OCI-M1 (cell line): Measurements from ENCODE around the gene TRIM2.

Experiments
- DNase-seq: peaks from one replicate; lab custom pipeline; 2025; lab: John Stamatoyannopoulos, UW

TRIM2 gene

GRCh38 chr4:153332936-153333335 is 128.7 kb downstream of the TRIM2 start:
- DNase-seq: no peak

- no peak for DNase-seq
Observed at GRCh38 chr4:153333874-153334273, 129.6 kb downstream of the TRIM2 start.

- no peak for DNase-seq
Observed at GRCh38 chr4:153335665-153336064, 131.4 kb downstream of the TRIM2 start.

GRCh38 chr4:153337686-153338085 is 133.4 kb downstream of the TRIM2 start:
- no peak for DNase-seq

- peak; percentile 91 for DNase-seq
Observed at GRCh38 chr4:153341575-153342090, 137.4 kb downstream of the TRIM2 start.

GRCh38 chr4:153342751-153343552 is 138.7 kb downstream of the TRIM2 start:
- no peak for DNase-seq

GRCh38 chr4:153344131-153345011 is 140.1 kb downstream of the TRIM2 start, which contains the start of gene MND1:
Gene MND1 (plus strand): TSS chr4:153344688. CDS start chr4:153344738, 50 bp downstream.
- DNase-seq: peak; percentile 95

- peak; percentile 92 for DNase-seq
Observed at GRCh38 chr4:153345012-153345981, 141.1 kb downstream of the TRIM2 start.

GRCh38 chr4:153346031-153346430 is 141.8 kb downstream of the TRIM2 start:
- DNase-seq: no peak

GRCh38 chr4:153346563-153346962 is 142.3 kb downstream of the TRIM2 start:
- no peak for DNase-seq

GRCh38 chr4:153347117-153347516 is 142.9 kb downstream of the TRIM2 start:
- no peak for DNase-seq

- peak; percentile 30 for DNase-seq
Observed at GRCh38 chr4:153348006-153348405, 143.8 kb downstream of the TRIM2 start.

GRCh38 chr4:153349206-153349805 is 145.1 kb downstream of the TRIM2 start:
- DNase-seq: peak; percentile 41

- DNase-seq: peak; percentile 98
Observed at GRCh38 chr4:153362184-153362583, 157.9 kb downstream of the TRIM2 start.

GRCh38 chr4:153364061-153364460 is 159.8 kb downstream of the TRIM2 start:
- DNase-seq: no peak

- no peak for DNase-seq
Observed at GRCh38 chr4:153365003-153365402, 160.8 kb downstream of the TRIM2 start.

GRCh38 chr4:153366486-153366885 is 162.2 kb downstream of the TRIM2 start:
- DNase-seq: no peak

GRCh38 chr4:153367092-153367491 is 162.8 kb downstream of the TRIM2 start:
- DNase-seq: no peak

GRCh38 chr4:153369021-153369420 is 164.8 kb downstream of the TRIM2 start:
- no peak for DNase-seq

- no peak for DNase-seq
Observed at GRCh38 chr4:153371701-153372234, 167.5 kb downstream of the TRIM2 start.
